RWPE2 (cell line): ENCODE results near the gene SRGAP1.

Experiments used
- ATAC-seq: fragments of 200-7000 bp; cut with Tn5 transposase; 3 replicates; pipeline ENCODE4 v1.9.1; 2021; ENCODE audit warnings: low read depth
- DNase-seq: peaks from one replicate; pipeline ENCODE4 v3.0.0-alpha.2; 2020; ENCODE audit warnings: low spot score
- H3K27ac ChIP-seq: fragments of 450-650 bp; 2 replicates; pipeline ENCODE4 v1.5.1; 2017; ENCODE audit warnings: mild to moderate bottlenecking; ENCODE audit not compliant: poor library complexity, severe bottlenecking
- H3K27me3 ChIP-seq: fragments of 250-450 bp; sonication (Bioruptor Pico); 2 replicates; pipeline ENCODE4 v1.5.1; 2021; ENCODE audit warnings: mild to moderate bottlenecking, moderate library complexity; ENCODE audit not compliant: insufficient read depth, poor library complexity, severe bottlenecking
- H3K36me3 ChIP-seq: fragments of 250-450 bp; sonication (Bioruptor Pico); 2 replicates; pipeline ENCODE4 v1.5.1; 2020; ENCODE audit warnings: low read depth, mild to moderate bottlenecking, moderate library complexity
- H3K4me1 ChIP-seq: fragments of 250-450 bp; sonication (Bioruptor Pico); 2 replicates; pipeline ENCODE4 v1.5.1; 2021; ENCODE audit warnings: mild to moderate bottlenecking, moderate library complexity; ENCODE audit not compliant: insufficient read depth, poor library complexity, severe bottlenecking
- H3K4me3 ChIP-seq: fragments of 250-450 bp; sonication (Bioruptor Pico); 2 replicates; pipeline ENCODE4 v1.5.1; 2021; ENCODE audit warnings: mild to moderate bottlenecking, moderate library complexity; ENCODE audit not compliant: severe bottlenecking
- H3K9me3 ChIP-seq: fragments of 250-450 bp; sonication (Bioruptor Pico); 2 replicates; pipeline ENCODE4 v1.5.1; 2021; ENCODE audit warnings: mild to moderate bottlenecking, moderate library complexity; ENCODE audit not compliant: severe bottlenecking
- TF ChIP-seq, protein P1 (sequence below): fragments of 450-650 bp; IDR thresholded peaks from one replicate; pipeline ENCODE4 v1.5.1; 2017; ENCODE audit warnings: mild to moderate bottlenecking, moderate library complexity; ENCODE audit not compliant: poor library complexity, severe bottlenecking

SRGAP1 gene

DNA sequence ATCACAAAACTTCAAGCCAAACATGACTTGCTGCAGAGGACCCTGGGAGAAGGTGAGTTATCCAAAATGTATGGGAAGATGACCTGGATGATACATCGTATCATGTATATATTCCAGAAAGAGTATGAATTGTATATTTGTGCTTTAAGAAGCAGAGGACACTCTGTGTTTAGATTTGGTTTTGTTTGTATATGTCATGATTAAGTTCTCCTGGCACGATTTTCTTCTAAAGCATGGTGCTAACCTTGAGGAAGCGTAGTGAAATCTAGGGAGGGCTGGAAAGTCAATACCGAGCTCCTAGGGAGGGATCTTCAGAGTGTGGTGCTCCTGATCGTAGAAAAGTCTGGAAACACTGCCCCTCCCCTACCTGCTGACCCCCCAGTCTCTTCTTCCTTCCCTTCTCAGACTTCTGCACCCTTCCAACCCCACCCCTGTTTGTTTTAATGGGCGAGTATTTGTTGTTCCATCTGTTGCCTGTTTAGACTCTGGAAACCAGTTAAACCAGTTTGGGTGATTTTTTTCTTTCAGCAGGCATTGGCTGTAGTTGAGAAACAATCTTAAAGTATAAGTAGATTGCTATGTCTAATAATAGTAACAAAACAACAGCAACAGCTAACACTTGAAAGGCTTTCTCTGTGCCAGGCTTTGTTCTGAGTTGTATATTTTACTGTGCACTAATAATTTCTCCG is 236.0 kb downstream of the SRGAP1 start:
- H3K36me3 ChIP-seq: peaks cover 53% of the 10 kb centered on the region
- H3K27me3 ChIP-seq: no peaks in the 10 kb centered on the region
- H3K4me1 ChIP-seq: peaks cover 38% of the 10 kb centered on the region
- TF ChIP-seq, protein P1, sequence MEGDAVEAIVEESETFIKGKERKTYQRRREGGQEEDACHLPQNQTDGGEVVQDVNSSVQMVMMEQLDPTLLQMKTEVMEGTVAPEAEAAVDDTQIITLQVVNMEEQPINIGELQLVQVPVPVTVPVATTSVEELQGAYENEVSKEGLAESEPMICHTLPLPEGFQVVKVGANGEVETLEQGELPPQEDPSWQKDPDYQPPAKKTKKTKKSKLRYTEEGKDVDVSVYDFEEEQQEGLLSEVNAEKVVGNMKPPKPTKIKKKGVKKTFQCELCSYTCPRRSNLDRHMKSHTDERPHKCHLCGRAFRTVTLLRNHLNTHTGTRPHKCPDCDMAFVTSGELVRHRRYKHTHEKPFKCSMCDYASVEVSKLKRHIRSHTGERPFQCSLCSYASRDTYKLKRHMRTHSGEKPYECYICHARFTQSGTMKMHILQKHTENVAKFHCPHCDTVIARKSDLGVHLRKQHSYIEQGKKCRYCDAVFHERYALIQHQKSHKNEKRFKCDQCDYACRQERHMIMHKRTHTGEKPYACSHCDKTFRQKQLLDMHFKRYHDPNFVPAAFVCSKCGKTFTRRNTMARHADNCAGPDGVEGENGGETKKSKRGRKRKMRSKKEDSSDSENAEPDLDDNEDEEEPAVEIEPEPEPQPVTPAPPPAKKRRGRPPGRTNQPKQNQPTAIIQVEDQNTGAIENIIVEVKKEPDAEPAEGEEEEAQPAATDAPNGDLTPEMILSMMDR: no peak
- H3K4me3 ChIP-seq: no peak overlapping the region
- DNase-seq (no peak), ATAC-seq (peak; percentile 71)
- peak overlapping the region; percentile 53 for H3K27ac ChIP-seq
- no peaks in the 10 kb centered on the region for H3K9me3 ChIP-seq

DNA sequence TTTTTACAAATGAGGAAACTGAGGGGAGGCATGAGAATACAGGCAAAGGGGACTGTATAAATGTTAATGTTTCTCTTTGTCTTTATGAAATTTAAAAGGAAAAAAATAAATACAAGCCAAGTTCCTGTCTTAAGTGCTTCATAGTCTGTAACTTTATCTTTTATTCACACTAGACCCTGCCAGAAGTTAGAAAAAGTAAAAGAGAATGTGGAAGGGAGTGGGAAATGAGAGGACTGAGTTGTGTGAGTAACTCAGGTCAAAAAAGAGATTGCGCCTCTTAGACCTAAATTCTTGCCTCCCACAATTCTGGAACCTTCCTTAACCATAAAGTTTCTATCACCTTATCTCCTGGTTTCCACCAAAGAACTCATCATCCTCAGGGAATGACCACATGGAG is 236.5 kb downstream of the SRGAP1 start:
- DNase-seq (no peak), ATAC-seq (no peak)
- Histone ChIP-seq H3K27me3 (no peaks in the 10 kb centered on the region), H3K4me1 (peaks cover 36% of the 10 kb centered on the region), H3K27ac (peak overlapping the region; percentile 53), H3K4me3 (no peak overlapping the region), H3K36me3 (peaks cover 47% of the 10 kb centered on the region), H3K9me3 (no peaks in the 10 kb centered on the region)
- TF ChIP-seq, protein P1: no peak

DNA sequence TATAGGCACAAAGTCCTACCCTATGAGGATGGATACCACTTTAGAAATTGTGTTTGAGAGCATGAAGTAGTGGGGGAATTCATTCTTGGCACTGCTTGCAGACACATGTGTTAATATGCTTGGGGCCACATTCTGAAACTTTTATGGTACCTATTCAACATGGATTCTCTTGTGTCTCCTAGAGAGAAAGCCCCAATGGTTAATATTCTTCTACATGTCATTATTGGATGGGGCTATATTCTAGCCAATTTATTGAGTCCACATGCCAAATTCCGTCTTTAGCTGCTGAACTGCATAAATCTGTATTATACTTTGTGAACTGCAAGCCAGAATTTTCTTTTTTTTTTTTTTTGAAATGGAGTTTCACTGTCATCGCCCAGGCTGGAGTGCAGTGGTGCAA is 237.6 kb downstream of the SRGAP1 start:
- H3K4me3 ChIP-seq: no peak overlapping the region
- H3K9me3 ChIP-seq: no peaks in the 10 kb centered on the region
- no peak for DNase-seq
- H3K27me3 ChIP-seq: no peaks in the 10 kb centered on the region
- peak overlapping the region; percentile 52 for H3K27ac ChIP-seq
- ATAC-seq: no peak
- H3K36me3 ChIP-seq: peaks cover 44% of the 10 kb centered on the region
- TF ChIP-seq, protein P1: no peak
- H3K4me1 ChIP-seq: peaks cover 27% of the 10 kb centered on the region

DNA sequence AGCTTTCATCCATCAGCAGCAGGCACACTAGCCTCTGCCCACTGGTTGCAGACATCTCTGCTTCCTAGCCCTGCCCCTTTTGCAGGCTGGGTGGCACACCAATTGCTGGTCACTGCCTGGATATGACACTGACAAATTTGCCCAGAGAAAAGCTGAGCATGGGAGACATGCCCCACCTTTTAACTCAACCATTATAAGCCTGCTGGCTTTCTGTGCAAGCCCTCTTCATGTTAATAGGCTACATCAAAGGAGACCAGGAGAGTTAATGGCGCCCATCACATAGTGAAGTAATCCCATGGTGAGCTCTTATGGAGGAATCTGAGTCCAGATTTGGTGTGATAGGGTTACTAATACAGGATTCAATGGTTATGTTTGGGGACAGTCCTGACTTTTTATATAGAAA is 238.4 kb downstream of the SRGAP1 start:
- ATAC-seq (peak; percentile 21; the same call in 2 of the 3 replicates), DNase-seq (no peak)
- no peaks in the 10 kb centered on the region for H3K27me3 ChIP-seq
- peaks cover 32% of the 10 kb centered on the region for H3K4me1 ChIP-seq
- H3K27ac ChIP-seq: peak overlapping the region; percentile 52
- peaks cover 42% of the 10 kb centered on the region for H3K36me3 ChIP-seq
- no peak overlapping the region for H3K4me3 ChIP-seq
- TF ChIP-seq, protein P1: no peak
- no peaks in the 10 kb centered on the region for H3K9me3 ChIP-seq
